ENCODE measurements around the gene ITLN2. TPM values are rescaled to one million over a fixed set of nuclear protein-coding genes. Genes with fewer than 3 reads are reported as not detected.
"Not testable (repeated sequence)": the region's sequence is repeated elsewhere in the genome, so short reads cannot be mapped to it uniquely, and the experiment has no call there.

ITLN2 gene
- polyA plus RNA-seq, 3 donors, result 0.29 TPM; not detected in 2

DNA sequence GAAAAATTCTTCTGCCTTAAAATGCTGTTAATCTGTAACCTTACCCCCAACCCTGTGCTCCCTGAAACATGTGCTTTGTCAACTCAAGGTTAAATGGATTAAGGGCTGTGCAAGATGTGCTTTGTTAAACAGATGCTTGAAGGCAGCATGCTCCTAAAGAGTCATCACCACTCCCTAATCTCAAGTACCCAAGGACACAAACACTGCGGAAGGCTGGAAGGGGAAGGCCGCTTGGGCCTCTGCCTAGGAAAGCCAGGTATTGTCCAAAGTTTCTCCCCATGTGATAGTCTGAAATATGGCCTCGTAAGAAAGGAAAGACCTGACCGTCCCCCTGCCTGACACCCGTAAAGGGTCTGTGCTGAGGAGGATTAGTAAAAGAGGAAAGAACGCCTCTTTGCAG lies 41.4 kb downstream of the ITLN2 start:
- DNase-seq (ENCODE audit: extremely low read depth in 1 of 11, low read depth in 9 of 11, low spot score in 4 of 11), result not testable (repeated sequence)

DNA sequence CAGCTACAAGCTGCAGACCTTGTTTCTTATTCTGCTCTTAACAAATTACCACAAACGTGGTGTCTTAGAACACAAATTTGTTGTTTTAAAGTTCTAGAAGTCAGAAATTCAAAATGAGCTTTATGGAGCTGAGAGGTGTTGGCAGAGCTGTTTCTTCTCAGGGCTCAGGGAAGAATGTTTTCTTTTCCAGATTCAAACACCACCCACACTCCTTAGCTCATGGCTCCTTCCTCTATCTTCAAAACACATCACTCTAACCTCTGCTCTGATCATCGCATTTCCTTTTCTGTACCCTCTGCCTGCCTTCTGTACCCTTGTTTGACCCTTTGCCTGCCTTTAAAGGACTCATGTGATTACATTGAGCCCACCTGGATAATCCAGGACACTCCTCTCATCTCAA lies 42.7 kb downstream of the ITLN2 start:
- DNase-seq (ENCODE audit: extremely low read depth in 1 of 11, low read depth in 9 of 11, low spot score in 4 of 11), result no peak

DNA sequence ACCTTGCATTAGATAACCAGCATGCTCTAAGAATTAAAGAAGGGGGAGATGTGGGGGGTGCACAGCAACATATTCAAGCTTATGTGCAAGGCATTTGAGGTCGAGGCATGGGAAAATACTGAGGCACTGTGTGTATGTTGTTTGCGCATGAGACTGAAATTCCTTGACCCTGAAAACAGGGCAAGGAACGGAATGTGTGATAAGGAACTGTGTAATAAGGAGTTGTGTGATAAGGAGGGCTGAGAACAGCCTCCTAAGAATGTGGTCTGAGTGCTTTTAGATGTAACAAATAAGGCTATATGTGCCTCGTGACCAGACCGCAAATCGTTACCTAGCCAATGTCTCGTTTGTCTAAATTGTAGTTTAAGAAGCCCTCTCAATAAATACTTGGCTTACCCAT lies 43.2 kb downstream of the ITLN2 start:
- DNase-seq (ENCODE audit: extremely low read depth in 1 of 11, low read depth in 9 of 11, low spot score in 4 of 11), result peak in 3 of 11 donors; percentile 3 to 13 (median 6)

DNA sequence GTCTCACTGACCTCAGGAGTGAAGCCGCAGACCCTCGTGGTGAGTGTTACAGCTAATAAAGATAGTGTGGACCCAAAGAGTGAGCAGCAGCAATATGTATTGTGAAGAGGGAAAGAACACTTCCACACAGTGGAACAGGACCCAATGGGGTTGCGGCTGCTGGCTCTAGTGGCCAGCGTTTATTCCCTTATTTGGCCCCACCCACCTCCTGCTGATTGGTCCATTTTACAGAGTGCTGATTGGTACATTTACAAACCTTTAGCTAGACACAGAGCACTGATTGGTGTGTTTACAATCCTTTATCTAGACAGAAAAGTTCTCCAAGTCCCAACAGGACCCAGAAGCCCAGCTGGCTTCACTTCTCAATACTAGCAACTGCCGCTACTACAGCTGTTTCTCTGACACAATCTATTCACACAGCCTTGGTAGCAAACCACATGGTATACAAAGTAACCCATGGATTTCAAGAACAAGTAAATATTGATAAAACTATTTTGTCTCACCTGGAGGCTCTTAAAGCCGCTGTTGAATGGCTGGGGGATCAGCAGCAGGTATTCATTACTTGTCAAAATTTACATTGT lies 44.3 kb downstream of the ITLN2 start:
- no peak for DNase-seq (ENCODE audit: extremely low read depth in 1 of 11, low read depth in 9 of 11, low spot score in 4 of 11)

DNA sequence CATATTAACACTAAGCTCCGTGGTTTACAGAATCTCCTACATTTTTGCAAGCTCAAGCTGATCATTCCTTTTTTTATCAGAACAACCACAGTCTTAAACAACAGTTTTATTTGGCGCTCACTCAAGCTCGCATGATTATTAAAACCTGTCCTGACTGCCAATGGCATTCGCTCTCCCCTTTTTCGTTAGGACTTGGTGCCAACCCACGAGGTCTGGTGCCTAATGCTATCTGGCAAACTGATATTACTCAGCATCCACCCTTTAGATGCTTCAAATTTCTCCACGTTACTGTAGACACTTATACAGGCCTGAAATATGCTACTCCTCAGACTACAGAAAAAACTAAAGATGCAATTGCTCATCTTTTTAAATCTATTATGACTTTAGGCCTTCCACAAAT lies 46.6 kb downstream of the ITLN2 start:
- no peak for DNase-seq (ENCODE audit: extremely low read depth in 1 of 11, low read depth in 9 of 11, low spot score in 4 of 11)

DNA sequence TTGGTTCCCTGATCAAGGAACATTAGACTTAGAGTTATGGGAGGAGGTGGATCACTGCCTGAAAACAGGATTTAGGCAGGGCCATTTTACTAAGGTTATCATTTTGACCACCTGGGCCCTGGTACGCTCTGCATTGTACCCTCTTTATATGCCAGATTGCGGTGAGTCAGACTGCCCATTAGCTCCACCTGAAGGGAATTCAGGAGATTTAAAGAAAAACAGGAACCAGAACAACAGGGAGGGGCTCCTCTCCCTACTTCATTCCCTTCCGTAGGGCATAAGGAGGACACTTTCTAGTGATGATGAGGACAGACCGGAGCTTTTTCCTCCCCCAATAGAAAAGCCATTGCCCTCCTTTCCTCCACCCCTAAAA lies 49.0 kb downstream of the ITLN2 start:
- DNase-seq (ENCODE audit: extremely low read depth in 1 of 11, low read depth in 9 of 11, low spot score in 4 of 11), result no peak

DNA sequence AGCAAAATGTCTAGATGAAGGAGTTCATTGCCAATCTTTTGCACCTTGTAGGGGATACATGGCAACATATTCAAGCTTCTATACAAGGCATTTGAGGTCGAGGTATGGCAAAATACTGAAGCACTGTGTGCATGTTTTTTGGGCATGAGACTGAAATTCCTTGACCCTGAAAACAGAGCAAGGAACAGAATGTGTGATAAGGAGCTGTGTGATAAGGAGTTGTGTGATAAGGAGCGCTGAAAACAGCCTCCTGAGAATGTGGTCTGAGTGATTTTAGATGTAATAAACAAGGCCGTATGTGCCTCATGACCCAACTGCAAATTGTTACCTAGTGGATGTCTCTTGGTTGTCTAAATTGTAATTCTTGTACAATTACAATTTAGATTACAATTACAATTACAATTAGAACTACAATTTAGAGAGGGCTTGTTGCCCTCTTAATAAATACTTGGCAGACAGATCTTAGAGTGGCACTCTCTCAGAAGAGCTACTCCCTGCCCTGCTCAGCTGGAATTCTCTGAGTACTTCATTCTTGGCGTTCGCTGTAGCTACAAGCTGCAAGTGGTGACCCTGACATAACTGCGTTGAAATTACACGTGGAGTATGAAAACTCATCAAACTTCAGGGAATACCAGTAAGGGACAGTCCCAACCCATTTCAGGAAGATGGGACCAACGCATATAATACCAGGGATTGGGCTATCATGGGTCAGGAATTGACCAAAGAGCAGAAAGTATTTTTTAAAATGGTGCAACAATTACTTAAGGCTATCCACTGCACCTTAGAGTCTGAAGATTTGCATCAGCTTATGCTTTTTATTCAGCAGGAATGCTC lies 49.6 kb downstream of the ITLN2 start:
- DNase-seq (ENCODE audit: extremely low read depth in 1 of 11, low read depth in 9 of 11, low spot score in 4 of 11), result no peak

DNA sequence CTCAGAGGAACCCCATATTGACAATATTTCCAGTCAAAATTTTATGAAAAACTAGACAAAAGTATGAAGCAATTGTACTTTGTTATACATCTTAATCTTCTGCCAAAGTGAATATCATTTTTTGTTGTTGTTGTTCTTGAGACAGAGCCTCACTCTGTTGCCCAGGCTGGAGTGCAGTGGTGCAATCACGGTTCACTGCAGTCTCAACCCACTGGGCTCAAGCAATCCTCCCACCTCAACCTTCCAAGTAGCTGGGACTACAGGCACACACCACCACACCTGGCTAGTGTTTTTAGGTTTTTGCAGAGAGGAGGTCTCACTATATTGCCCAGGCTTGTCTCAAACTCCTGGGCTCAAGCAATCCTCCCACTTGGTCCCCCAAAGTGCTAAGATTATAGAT lies 52.4 kb downstream of the ITLN2 start:
- not testable (repeated sequence) for DNase-seq (ENCODE audit: extremely low read depth in 1 of 11, low read depth in 9 of 11, low spot score in 4 of 11)

DNA sequence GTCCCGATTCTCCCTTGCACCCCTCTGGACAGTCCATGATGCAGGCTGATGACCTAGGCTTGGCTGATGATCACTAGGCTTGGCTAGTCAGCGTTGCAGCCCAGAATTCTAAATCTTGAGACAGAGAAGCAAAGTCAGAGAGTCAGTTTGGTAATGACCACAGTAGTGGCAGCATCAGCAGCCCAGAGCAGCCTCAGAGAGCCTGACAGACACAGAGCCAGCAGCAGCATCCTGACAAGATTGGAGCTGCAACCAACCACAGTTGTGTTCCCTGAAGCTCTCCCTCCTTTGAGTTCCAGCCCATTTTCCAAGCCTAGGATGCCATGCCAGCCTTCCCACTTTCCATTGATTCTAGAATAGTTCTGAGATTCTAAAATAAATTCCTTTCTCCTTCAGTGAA lies 52.8 kb downstream of the ITLN2 start:
- DNase-seq (ENCODE audit: extremely low read depth in 1 of 11, low read depth in 9 of 11, low spot score in 4 of 11), result no peak

DNA sequence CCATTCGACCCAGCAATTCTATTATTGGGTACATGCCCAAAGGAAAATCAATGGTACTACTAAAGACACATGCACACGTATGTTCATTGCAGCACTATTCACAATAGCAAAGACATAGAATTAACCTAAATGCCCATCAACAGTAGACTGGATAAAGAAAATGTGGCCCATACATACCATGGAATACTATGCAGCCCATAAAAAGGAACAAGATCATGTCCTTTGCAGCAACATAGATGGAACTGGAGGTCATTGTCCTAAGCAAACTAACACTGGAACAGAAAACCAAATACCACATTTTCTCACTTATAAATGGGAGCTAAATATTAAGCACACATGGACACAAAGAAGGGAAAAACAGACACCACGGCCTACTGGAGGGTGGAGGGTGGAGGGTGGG lies 53.9 kb downstream of the ITLN2 start:
- not testable (repeated sequence) for DNase-seq (ENCODE audit: extremely low read depth in 1 of 11, low read depth in 9 of 11, low spot score in 4 of 11)

Other genes with a start within 250 kb of the ITLN2 start
- gene CD48, start 243.0 kb downstream of the ITLN2 start, polyA plus RNA-seq (ENCODE audit: insufficient read length in 3 of 3), result 1 to 10 TPM; 1.4 to 1.7 (median 1.5) TPM
- gene SLAMF7, start 215.6 kb downstream of the ITLN2 start, polyA plus RNA-seq (ENCODE audit: insufficient read length in 3 of 3), result under 1 TPM; 0.33 to 0.40 (median 0.33) TPM
- under 1 TPM; 0.08 to 0.13 (median 0.11) TPM for gene LY9, start 158.6 kb downstream of the ITLN2 start, polyA plus RNA-seq (ENCODE audit: insufficient read length in 3 of 3)
- under 1 TPM; 0.20 to 0.36 (median 0.32) TPM for gene CD244, start 91.9 kb downstream of the ITLN2 start, polyA plus RNA-seq (ENCODE audit: insufficient read length in 3 of 3)
- 1 to 10 TPM in 2 of 3 donors, under 1 TPM in 1; 0.67 to 3.3 (median 1.5) TPM for gene ITLN1, start 69.6 kb downstream of the ITLN2 start, polyA plus RNA-seq (ENCODE audit: insufficient read length in 3 of 3)
- gene F11R, start 66.3 kb upstream of the ITLN2 start, polyA plus RNA-seq (ENCODE audit: insufficient read length in 3 of 3), result 10 to 100 TPM; 73.1 to 94.2 (median 82.1) TPM
- 10 to 100 TPM; 49.4 to 76.5 (median 63.5) TPM for gene TSTD1, start 84.2 kb upstream of the ITLN2 start, polyA plus RNA-seq (ENCODE audit: insufficient read length in 3 of 3)
- 10 to 100 TPM; 49.7 to 62.5 (median 59.8) TPM for gene USF1, start 91.2 kb upstream of the ITLN2 start, polyA plus RNA-seq (ENCODE audit: insufficient read length in 3 of 3)
- 1 to 10 TPM; 2.1 to 2.5 (median 2.2) TPM for gene ARHGAP30, start 115.1 kb upstream of the ITLN2 start, polyA plus RNA-seq (ENCODE audit: insufficient read length in 3 of 3)
- gene NECTIN4, start 134.7 kb upstream of the ITLN2 start, polyA plus RNA-seq (ENCODE audit: insufficient read length in 3 of 3), result 1 to 10 TPM; 2.2 to 4.0 (median 3.5) TPM
- gene KLHDC9, start 143.6 kb upstream of the ITLN2 start, polyA plus RNA-seq (ENCODE audit: insufficient read length in 3 of 3), result 10 to 100 TPM; 15.7 to 19.3 (median 17.6) TPM
- 10 to 100 TPM; 70.5 to 94.2 (median 71.9) TPM for gene PFDN2, start 163.2 kb upstream of the ITLN2 start, polyA plus RNA-seq (ENCODE audit: insufficient read length in 3 of 3)
- 10 to 100 TPM; 49.0 to 58.8 (median 51.5) TPM for gene NIT1, start 163.3 kb upstream of the ITLN2 start, polyA plus RNA-seq (ENCODE audit: insufficient read length in 3 of 3)
- gene DEDD, start 177.9 kb upstream of the ITLN2 start, polyA plus RNA-seq (ENCODE audit: insufficient read length in 3 of 3), result 10 to 100 TPM; 47.6 to 57.0 (median 55.1) TPM
- 100 to 1,000 TPM; 135 to 161 (median 156) TPM for gene UFC1, start 199.2 kb upstream of the ITLN2 start, polyA plus RNA-seq (ENCODE audit: insufficient read length in 3 of 3)
- 10 to 100 TPM; 48.0 to 49.6 (median 48.2) TPM for gene USP21, start 204.7 kb upstream of the ITLN2 start, polyA plus RNA-seq (ENCODE audit: insufficient read length in 3 of 3)
- gene PPOX, start 211.6 kb upstream of the ITLN2 start, polyA plus RNA-seq (ENCODE audit: insufficient read length in 3 of 3), result 10 to 100 TPM; 31.0 to 61.5 (median 38.3) TPM
- gene B4GALT3, start 222.7 kb upstream of the ITLN2 start, polyA plus RNA-seq (ENCODE audit: insufficient read length in 3 of 3), result 10 to 100 TPM; 36.6 to 39.5 (median 38.8) TPM
- gene ADAMTS4, start 244.2 kb upstream of the ITLN2 start, polyA plus RNA-seq (ENCODE audit: insufficient read length in 3 of 3), result 1 to 10 TPM in 1 of 3 donors, under 1 TPM in 2; 0.60 to 1.1 (median 0.78) TPM
- 100 to 1,000 TPM; 200 to 212 (median 200) TPM for gene NDUFS2, start 247.6 kb upstream of the ITLN2 start, polyA plus RNA-seq (ENCODE audit: insufficient read length in 3 of 3)